Mucosa of gallbladder (tissue), 1 donor: ENCODE results near the gene LURAP1L. TPM values are rescaled to one million over a fixed set of nuclear protein-coding genes. Genes with fewer than 3 reads are reported as not detected.

Experiments used
- DNase-seq: peaks from one replicate; pipeline ENCODE4 v3.0.0-alpha.2; 2020; ENCODE audit warnings: low spot score
- total RNA-seq: library from RNA; stranded (reverse); gene quantifications from one replicate; pipeline ENCODE4 v1.2.1, GENCODE V29; 2021
- donor health status: DM: no; HTN: no; CAD: no.

The LURAP1L gene
- total RNA-seq, 1 donor from 2014 or later, result 25.2 TPM

DNA sequence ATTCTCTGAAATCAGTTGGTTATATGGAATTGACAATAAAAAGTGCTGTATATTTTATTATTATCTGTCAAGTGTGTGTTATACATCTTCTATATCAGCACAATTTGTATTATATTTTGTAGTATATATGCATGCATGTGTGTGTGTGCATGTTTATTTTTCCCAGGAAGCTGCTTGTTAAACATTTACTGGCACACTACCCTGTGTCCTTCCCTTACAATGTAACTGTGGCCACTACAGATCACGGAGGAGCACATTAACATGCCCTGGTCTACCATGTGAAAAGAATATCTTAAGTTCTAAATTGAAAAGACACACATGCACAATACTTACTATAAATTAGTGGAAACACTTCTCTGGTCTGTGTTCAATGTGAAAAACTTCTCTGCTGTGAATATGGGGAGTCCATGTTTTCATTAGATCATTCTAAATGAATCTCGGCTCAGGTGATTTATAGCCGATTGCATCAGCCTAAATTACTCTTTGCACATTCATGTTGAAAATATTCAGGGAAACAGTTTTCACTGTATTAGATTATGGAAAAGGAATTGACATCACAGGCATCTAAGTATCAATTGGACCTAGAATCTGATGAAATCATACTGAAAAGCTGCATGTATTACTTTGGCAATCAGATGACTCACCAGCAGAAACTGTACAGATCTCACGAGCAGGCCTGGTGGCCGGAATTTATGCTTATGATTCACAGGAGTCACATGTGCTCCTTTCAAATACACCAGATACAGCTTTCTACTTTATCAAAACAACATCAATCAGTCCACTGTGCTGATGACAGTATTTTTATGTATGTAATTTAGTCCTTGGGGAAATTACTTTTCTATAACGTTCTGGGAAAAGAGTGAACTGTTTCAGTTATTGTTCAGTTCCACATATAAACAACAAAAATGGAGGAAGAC, 39.4 kb downstream of the LURAP1L start:
- peak; percentile 79 for DNase-seq

DNA sequence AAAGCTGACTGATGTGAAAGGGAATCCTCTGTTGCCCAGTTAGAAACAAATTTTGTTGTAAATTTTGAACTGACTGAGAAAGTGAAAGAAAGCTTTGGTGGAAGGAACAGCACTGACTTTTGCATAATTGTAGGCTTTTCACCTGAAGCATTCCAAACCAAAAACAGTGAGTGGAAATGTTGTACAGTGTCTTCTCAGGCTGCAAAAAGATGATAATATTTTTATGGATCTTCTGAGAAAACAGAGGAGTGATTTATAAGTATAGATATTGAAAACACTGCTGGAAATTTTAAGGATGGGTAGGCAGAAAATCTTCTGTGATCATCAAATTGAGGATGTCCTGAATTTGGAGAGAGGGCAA, 40.0 kb downstream of the LURAP1L start:
- no peak for DNase-seq

DNA sequence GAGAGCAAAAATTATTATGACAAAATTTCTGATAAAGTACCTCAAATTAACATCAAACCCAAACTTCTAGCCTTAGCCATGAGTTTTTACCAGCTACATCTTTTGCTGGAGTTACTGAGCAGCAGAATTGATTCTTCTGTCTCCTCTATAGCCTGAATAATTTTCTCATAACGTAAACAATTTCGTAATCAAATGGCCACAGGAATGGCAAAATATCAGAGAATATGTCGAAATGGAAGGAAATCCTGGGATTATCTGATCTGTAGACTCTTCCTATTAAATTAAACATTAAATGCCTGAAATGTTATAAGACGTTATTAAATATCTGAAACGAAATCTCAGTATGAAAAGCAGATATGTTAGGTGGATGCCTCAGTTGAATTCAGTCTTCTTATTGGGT, 41.1 kb downstream of the LURAP1L start:
- DNase-seq, result no peak

DNA sequence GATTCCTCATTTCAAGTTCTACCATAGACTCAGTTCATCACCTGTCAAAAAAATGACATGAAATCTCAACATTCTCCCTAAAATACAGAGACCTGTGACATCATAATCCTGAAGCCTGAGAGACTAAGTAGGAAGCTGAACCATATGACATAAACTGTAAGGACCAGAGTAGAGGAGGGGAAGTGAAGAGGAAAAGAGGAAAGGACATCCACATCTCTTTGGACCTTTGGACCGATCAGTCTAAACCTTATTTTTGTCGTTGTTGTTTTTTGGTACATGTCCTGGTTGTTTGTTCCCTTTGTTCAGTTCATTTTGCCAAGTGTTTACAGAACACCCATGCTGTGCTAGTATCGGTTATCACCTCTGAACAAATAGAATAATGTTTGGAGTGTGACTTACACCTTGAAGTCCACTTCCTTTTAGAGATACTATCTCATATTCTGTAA, 41.9 kb downstream of the LURAP1L start:
- DNase-seq, result no peak

DNA sequence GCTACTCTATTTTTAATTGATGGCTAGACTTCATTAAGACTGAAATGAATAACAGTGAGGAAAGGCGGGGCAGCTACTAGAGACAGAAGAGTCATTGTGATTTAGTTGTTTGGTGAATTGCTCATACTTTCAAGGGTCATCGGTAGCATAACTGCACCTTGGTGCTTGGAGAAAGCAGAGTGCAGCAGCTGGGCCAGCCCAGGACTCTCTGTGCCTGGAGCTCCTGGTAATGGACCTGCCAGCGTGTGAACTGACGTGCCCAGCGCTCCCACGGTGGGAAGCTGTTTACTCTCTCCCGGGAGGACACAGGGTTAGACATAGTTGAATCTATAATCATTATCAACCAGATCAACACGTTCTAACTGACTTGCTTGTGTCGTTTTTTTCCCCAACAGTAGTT, 42.9 kb downstream of the LURAP1L start:
- peak; percentile 85 for DNase-seq

DNA sequence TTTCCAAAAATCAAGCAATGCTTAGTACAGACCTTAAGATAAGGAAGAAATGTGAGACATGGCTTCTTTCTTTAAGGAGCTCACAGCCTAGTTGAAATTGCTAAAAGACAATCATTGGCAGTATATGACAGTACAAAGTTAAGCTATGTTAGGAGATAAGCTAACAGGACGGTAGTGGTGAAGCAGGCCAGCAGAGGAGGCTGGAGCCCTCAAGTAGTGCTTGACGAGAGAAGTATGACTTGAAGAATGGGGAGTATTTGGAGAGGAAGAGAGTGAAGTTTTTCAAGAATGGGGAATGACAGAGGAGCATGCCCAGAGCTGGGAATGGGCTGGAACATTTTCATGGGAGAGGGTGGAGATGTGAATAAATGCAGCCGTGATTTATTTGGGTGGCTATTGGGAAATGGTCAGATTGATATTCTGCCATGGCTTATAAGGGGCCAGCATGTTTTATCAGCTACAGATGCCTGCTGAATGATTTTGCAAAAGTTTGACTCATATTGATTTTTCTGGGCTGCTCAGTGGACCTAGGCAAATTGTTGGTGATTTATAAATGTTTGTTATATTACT, 43.7 kb downstream of the LURAP1L start:
- peak; percentile 27 for DNase-seq

DNA sequence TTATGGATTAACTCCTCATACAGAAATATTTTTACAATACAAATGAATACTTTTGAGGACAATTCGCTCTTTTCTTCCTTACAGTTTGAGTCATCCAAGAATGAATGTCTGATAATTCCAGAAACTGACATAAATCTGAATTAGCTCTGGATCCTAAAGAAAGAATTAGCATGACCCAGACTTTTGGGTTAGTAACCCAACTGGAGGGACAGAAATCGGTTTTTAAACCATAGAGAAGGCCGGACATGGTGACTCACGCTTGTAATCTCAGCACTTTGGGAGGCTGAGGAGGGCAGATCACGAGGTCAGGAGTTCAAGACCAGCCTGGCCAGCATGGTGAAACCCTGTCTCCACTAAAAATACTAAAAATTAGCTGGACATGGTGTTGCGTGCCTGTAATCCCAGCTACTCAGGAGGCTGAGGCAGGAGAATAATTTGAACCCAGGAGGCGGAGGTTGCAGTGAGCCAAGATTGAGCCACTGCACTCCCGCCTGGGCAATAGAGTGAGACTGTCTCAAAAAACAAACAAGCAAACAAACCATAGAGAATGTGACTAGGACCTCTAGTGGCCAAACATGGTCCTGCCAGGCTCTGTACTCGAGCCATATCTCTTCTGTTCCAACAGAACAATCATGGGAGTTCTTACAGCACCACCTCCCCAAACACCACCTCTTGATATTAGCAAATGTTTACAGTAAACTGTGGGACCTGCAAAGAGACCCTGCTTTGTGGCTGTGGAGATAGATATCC, 44.8 kb downstream of the LURAP1L start:
- DNase-seq, result no peak

DNA sequence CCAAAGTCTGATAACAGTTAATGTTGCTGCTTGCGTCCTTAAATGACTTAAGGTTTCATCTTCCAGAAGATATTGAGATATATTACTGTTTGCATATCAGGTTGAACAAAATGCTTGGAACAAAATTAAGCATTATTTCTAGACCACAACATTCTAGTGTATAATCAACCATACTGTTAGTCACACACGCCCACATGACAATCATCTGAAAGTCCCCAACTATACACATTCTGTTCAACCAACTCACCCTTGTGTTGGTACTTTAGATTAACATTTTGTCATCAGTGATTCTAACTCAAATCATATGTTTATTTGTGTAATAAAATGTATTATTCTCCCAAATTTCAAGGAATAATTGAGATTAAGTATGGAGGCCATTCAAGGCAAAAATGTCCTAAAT, 47.3 kb downstream of the LURAP1L start:
- DNase-seq, result no peak

DNA sequence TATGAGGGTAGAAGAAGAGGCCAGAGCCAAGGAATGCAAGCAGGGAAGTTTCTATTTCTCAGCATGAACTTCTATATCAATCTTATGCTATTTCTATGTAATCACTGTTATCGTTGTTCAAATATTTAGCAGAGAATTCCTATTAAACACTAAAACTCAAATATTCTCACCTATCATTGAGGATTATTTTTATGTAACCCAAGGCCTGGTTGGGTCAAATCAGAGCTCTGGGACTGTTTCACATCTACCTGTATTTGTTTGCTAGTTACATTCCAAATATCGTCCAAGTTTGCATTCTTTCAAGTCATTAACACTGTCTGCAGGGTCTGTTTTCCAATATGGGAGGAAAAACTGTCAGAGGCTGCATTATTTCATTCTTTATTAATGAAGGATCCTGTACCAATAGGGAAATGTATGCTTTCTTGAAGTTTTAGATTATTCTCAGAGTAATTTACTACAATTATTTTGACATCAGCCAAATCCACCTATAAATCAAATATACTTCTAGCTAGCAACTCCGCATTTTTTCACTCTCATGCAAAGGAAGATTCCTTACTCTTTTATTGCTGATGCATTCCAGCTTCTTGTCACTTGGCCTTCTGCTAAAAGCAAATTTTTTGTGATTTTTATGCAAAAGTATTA, 52.2 kb downstream of the LURAP1L start:
- DNase-seq, result no peak

DNA sequence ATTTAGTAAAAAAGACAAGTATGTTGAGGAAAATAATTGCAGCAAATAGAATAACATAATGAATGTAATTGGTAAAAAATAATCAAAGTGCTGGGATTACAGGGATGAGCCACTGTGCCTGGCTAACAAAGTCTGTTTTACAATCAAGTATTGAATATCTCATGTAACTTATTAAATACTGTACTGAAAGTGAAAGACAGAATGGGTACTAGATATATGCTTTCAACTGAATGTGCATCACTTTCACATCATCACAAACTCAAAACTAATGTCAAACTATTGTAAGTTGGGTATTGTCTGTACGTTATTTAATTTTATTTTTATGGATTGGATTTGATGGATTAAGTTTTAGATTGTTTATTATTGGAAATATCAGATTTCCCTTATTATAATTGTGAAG, 58.9 kb downstream of the LURAP1L start:
- no peak for DNase-seq

DNA sequence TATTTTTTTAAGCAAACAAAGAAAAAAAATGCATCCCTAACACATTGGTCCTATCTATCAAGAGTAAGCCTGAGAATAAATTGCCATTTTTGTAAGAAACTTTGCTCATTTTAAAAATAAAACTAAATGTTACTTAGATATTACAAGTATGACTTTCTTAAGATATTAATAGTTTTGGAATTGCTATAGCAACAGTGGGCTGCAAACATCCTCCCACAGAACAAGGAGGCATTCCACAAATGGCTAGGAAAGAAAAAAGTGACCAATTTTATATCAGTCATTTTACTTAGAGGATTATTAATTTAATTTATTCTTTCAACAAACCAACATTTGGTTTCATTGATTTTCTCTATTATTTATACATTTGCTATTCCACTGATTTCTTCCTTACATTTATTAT, 63.7 kb downstream of the LURAP1L start:
- DNase-seq, result no peak

DNA sequence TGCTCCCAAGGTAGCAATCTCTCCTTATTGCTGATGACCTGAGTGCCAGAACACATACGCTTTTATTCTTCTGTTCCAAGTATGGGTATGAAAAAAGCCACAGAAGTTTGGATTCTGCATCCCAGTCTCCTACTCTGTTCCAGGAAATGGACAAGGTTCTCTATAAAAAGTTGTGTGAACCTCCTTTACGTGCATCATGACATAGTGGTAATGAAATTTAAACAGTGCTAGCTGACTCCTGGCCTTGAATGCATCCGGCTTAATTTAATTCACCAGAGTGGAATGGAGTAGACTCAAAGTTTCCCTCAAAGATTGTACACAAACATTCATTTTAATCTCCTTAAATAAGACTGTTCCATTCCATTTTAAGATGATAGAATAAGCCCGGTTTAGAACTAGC, 68.9 kb downstream of the LURAP1L start:
- no peak for DNase-seq

DNA sequence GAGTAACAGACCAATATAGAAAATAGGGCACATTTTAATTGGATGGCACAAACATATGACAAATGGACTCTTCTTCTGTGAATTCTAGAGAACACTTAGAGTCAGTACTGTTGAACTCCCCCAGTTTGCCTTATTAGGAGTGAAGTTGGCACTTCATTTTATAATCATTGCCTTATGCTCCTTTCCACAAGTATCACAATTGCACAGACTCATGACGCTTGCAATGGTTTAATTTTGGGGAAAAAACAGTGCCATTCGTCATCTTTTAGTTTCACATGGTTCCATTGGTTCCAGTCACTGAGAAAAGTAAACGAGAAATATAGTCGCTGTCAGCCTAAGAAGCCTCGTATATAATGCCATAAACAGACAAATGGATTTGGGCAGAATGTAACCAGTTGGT, 71.2 kb downstream of the LURAP1L start:
- DNase-seq, result no peak

DNA sequence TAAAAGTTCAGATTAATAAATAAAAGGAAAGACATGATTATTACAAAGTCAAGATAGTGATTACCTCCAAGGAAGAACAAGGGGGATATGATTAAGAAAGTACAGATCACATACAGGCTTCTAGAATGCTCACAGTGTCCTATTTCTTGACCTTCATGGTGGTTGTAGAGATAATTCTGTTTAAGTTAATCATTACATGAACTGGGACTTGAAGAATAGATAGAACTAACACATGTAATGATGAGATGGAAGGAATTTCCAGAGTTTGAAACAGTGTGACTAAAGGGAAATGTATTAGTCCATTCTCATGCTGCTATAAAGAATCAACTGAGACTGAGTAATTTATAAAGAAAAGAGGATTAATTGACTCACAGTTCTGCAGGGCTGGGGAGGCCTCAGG, 72.7 kb downstream of the LURAP1L start:
- no peak for DNase-seq

DNA sequence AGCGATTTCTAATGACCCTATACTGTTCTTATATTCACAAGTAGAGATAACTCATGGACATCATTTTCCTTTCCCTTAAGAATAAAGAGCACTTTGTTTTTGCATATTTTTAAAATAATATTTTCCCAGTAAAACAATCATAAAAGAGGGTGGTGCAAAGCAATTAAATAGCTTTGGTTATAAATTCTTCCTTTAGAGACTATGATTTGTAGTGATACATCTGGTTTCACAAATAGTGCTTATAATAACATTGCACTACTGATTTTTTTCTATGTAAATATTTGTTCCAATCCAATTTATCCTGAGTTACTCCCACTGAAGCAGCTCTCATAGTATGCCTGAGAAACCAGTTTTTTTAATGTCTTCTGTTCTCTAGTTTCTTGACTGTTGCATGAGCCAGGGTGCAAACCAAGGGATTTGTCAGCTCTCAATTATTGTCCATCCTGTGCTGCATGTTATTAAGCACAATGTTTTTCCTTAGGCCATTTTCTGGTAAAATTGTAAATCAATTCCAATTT, 74.7 kb downstream of the LURAP1L start:
- no peak for DNase-seq

DNA sequence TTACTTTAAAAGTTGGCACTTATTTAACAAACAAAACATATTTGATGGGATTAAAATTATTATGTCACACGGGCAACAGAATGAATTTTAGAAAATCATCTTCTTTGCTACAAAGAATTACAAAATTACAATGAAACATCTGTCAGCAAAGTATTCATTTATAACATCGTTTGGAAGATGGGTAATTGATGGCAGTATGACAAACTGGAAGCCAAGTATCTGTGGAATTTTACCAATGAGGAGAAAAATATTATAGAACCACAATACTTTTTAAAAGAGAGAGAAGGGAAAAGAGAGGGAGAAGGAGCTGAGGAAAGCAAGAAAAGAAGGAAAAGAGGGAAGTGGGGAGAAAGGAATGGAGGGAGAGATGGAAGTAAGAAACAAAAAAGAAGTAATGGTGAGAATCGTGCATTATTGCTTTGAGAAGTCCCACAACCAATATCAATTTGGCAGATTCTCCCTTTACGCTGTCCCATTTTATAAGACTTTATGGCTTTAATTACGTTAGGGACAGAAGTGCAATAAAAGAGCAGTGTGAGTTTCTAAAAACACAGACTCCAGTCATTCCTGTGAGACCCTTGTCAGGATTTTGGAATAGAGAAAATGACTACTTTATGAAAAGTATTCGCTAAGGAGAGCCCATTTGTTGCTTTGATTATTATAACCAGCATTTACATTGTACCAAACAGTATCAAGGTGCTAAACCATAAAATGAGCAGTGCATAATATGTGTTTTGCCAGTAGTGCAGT, 76.7 kb downstream of the LURAP1L start:
- no peak for DNase-seq

DNA sequence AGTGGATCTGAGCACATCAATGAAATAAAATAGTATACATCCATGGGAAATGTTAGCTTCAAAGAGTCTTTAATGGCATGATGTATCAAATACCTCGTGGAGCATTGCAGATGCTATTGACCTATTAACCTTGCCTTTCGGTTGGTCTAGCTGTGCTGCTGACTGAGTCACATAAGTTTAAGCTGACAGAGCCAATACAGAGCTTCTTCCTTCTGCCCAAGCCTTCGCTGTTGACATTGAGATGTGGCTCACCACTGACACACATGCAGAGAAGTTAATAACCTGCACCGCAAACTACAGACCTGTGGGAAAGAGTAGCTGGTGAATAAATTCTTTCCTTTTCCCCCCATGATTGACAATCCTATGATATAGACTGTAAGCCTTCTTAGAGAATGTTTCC, 78.2 kb downstream of the LURAP1L start:
- no peak for DNase-seq

DNA sequence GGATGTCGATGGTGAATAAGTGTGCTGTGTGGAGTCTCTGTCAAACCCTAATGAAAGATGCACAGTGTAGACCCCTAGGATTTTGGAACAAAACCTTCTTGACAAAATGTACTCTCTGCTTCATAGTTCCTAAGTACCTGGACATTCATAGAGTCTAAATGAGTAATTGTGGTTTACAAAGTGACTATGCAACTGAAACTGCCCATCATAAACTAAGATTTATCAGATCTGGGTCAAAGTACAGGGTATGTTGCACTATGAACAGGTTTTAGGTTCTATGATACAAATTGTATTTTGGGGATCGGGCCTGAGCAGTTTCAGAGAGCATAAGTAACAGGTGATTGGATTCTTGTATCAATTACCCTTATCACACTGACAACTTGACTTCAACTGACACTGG, 79.4 kb downstream of the LURAP1L start:
- no peak for DNase-seq

DNA sequence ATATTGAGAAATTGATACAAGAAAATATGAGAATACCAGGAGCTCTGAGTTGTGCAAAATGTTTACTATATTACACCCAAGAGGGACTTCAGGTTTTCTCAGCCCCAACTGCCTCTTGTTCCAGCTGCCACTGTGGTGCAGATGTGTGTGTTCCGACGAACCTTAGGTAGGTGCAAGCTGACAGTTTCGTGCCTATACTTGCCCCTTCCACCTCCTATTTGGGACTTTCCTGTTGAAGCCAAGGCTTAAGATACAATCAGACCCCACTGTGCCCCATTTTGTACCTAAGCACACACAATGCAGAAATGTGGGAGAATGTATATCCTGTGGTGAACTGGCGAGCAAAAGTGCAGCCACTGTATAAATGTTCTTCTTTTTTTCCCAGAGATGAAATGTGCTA, 80.2 kb downstream of the LURAP1L start:
- DNase-seq, result no peak

DNA sequence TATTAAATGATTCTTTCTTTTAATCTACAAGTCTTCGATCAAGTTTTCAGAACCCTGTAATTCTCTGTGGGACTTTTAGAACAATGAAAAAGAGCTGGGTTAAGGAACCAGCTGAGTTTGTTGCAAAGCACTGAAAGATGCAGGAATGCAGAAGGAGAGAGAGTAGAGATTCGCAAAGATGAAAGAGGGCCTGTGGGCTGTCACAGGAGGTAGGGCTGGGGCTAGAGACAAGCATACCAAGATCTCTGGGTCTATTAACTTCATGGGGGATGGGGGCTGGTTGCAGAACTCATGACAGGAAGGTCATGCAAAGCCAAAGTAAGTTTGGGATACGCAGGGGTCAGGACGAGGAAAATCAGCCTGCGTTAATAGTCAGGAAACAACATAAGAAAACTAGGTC, 81.8 kb downstream of the LURAP1L start:
- no peak for DNase-seq

DNA sequence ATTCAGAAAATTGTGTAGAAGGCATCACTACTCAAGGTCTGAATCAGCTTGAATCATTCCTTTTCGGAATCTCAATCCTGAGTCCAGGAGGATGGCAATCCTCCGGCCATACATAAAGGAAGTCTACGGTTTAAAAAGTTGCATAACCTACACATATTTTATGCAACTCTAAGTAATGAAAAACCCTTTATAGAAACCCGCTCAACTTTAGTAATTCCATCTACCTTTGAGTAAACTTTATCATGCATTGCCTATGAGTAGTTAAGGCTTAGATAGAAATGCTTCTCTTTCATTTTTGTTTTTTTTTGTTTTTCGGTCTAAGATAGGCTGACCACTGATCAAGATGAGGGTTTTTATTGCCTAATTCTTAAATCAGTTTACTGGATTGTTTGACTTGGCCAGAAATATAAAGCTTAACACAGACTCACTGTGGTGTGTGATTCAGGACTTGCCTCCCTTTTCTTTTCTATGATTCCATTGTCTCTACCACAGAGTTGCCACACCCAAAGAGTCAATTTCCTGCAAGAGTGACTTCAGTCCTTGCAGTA, 85.0 kb downstream of the LURAP1L start:
- DNase-seq, result no peak
